ENCODE results near the gene LAMTOR2. TPM values are rescaled to one million over a fixed set of nuclear protein-coding genes. Genes with fewer than 3 reads are reported as not detected.

LAMTOR2 gene
- total and polyA plus RNA-seq, 2 of the 4 experiments (the other 2 are of a cell fraction), result 50.0 to 89.0 TPM

- TF ChIP-seq POLR2A (IDR thresholded peaks at IDR 0.05; ENCODE audit: low read depth, low read length) (no peak), RFX5 (IDR thresholded peaks at IDR 0.05; ENCODE audit: low read depth, low read length) (no peak), NFE2L2 (IDR thresholded peaks at IDR 0.05; ENCODE audit: low read depth, low read length) (no peak), MAFK (IDR thresholded peaks at IDR 0.05; ENCODE audit: low read depth, low read length) (no peak), RAD21 (IDR thresholded peaks at IDR 0.05; ENCODE audit: low read length) (no peak), SMC3 (IDR thresholded peaks at IDR 0.05; ENCODE audit: low read depth, low read length) (no peak), BHLHE40 (IDR thresholded peaks at IDR 0.05; ENCODE audit: low read depth, low read length) (no peak), CHD1 (IDR thresholded peaks at IDR 0.05; ENCODE audit: low read depth, low read length) (no peak), FOS (IDR thresholded peaks at IDR 0.05; ENCODE audit: low read depth, low read length) (no peak), MXI1 (IDR thresholded peaks at IDR 0.05; ENCODE audit: borderline replicate concordance, low read depth, low read length) (no peak)
- TF ChIP-seq, protein P1, sequence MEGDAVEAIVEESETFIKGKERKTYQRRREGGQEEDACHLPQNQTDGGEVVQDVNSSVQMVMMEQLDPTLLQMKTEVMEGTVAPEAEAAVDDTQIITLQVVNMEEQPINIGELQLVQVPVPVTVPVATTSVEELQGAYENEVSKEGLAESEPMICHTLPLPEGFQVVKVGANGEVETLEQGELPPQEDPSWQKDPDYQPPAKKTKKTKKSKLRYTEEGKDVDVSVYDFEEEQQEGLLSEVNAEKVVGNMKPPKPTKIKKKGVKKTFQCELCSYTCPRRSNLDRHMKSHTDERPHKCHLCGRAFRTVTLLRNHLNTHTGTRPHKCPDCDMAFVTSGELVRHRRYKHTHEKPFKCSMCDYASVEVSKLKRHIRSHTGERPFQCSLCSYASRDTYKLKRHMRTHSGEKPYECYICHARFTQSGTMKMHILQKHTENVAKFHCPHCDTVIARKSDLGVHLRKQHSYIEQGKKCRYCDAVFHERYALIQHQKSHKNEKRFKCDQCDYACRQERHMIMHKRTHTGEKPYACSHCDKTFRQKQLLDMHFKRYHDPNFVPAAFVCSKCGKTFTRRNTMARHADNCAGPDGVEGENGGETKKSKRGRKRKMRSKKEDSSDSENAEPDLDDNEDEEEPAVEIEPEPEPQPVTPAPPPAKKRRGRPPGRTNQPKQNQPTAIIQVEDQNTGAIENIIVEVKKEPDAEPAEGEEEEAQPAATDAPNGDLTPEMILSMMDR (conservative IDR thresholded peaks at IDR 0.05; ENCODE audit: low read depth, low read length), result no peak
- TF ChIP-seq, protein P2, sequence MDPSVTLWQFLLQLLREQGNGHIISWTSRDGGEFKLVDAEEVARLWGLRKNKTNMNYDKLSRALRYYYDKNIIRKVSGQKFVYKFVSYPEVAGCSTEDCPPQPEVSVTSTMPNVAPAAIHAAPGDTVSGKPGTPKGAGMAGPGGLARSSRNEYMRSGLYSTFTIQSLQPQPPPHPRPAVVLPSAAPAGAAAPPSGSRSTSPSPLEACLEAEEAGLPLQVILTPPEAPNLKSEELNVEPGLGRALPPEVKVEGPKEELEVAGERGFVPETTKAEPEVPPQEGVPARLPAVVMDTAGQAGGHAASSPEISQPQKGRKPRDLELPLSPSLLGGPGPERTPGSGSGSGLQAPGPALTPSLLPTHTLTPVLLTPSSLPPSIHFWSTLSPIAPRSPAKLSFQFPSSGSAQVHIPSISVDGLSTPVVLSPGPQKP (IDR thresholded peaks at IDR 0.05; ENCODE audit: borderline replicate concordance, low read depth, low read length), result no peak
- H3K36me3 ChIP-seq (ENCODE audit: control insufficient read depth, insufficient read depth, low read length), result peaks cover 7% of the 10 kb centered on the region; the same call in 1 of the 2 replicates
- H3K27me3 ChIP-seq (ENCODE audit: control insufficient read depth, insufficient read depth, low read length), result no peaks in the 10 kb centered on the region
- H3K4me1 ChIP-seq (ENCODE audit: control insufficient read depth, insufficient read depth, low read length), result peaks cover 8% of the 10 kb centered on the region
- no peak overlapping the region for H4K91ac ChIP-seq (ENCODE audit: insufficient read depth, low read depth, low read length)
- WGBS, 2 experiments (ENCODE audit: extremely low coverage in 2 of 2, insufficient read length in 1 of 2), result 90% methylated on average over 2 of the region's 3 CpGs; no CpG with 5 or more reads in 1 of the 2 experiments
- H4K5ac ChIP-seq (ENCODE audit: low read depth, low read length), result no peak overlapping the region
- H2BK20ac ChIP-seq (ENCODE audit: low read depth, low read length), result no peak overlapping the region
- H3K18ac ChIP-seq (ENCODE audit: low read depth, low read length), result no peak overlapping the region
- H2BK120ac ChIP-seq (ENCODE audit: low read depth, low read length), result no peak overlapping the region
- no peak overlapping the region for H3K23ac ChIP-seq (ENCODE audit: low read depth, low read length)
- peaks cover 12% of the 10 kb centered on the region; the same call in 1 of the 2 replicates for H4K20me1 ChIP-seq (ENCODE audit: insufficient read depth, low read length)
- H2AK9ac ChIP-seq (replicated peaks; ENCODE audit: low read depth, low read length, poor library complexity), result peak overlapping the region; percentile 81
- H3K9me3 ChIP-seq (ENCODE audit: control insufficient read depth, insufficient read depth, low read length), result no peaks in the 10 kb centered on the region
- no peak overlapping the region for H3K9ac ChIP-seq (ENCODE audit: low read depth, low read length)
- no TSS peak for BruUV-seq (replicated peaks)
- no peak overlapping the region for H2BK5ac ChIP-seq (ENCODE audit: low read depth, low read length, poor library complexity, severe bottlenecking)
- no peak overlapping the region for H3K4me2 ChIP-seq (ENCODE audit: low read depth, low read length)
- no peak overlapping the region for H3K56ac ChIP-seq (ENCODE audit: extremely low read depth, insufficient read depth, low read length)
- dilution Hi-C loops (cut with HindIII; ENCODE audit: low sequenced_read_pairs, unreplicated experiment), result no loop called here
- no peak overlapping the region for H3K4me3 ChIP-seq (ENCODE audit: insufficient read depth, low read depth, low read length)
- in situ Hi-C loops (cut with MboI; ENCODE audit: low sequenced_read_pairs), result loop anchor here (5.0 kb wide), 1 partner anchor 132 kb away; no protein-coding TSS in a partner anchor
- H2BK15ac ChIP-seq (ENCODE audit: low read depth, low read length), result no peak overlapping the region
- peaks cover 5 to 15% of the 10 kb centered on the region in 2 experiments; a peak in 2 of 4 replicates for H3K79me1 ChIP-seq (ENCODE audit: low read depth in 1 of 2, low read length in 2 of 2)
- peaks cover 9% of the 10 kb centered on the region for H3K9me1 ChIP-seq (ENCODE audit: insufficient read depth, low read length)
- H2AK5ac ChIP-seq (ENCODE audit: low read depth, low read length), result no peak overlapping the region; the same call in 1 of the 2 replicates
- H3K4ac ChIP-seq (ENCODE audit: low read depth, low read length), result no peak overlapping the region
- intact Hi-C loops (cut with micrococcal nuclease), result no loop called here
- POLR2A ChIA-PET (ENCODE audit: unreplicated experiment), result no interaction called here
- no peak overlapping the region for H3K27ac ChIP-seq (ENCODE audit: insufficient read depth, low read length)
- H2AFZ ChIP-seq (replicated peaks; ENCODE audit: low read length, poor library complexity), result peak overlapping the region; percentile 56
- ATAC-seq (ENCODE audit: low read depth) (no peak), DNase-seq (no peak)
- CTCF ChIA-PET, result no interaction called here
- H3K14ac ChIP-seq (replicated peaks; ENCODE audit: low read depth, low read length), result no peak overlapping the region
- H4K8ac ChIP-seq (ENCODE audit: low read depth in 2 of 2, low read length in 2 of 2), result no peak overlapping the region
Observed at GRCh38 chr1:156069490-156070455, 15.2 kb downstream of the LAMTOR2 start.
